ENCODE measurements around the gene RNF207.

RNF207 gene

GRCh38 chr1:6174621-6175410, 31.1 kb upstream of the RNF207 start (continued):
- no peak for TF ChIP-seq CTCF (tag by site-specific recombination; IDR thresholded peaks at IDR 0.05)
- peak; percentile 16; the same call in 1 of the 2 replicates for TF ChIP-seq YY2 (tag by site-specific recombination; IDR thresholded peaks at IDR 0.05)
- TF ChIP-seq ZNF302 (tag by site-specific recombination; IDR thresholded peaks at IDR 0.05; ENCODE audit: low read depth): 0 out of 2 replicates have a peak, but pooled peaks have one; percentile 9

GRCh38 chr1:6175411-6175828, 30.5 kb upstream of the RNF207 start:
- no peaks in the 10 kb centered on the region for H3K36me3 ChIP-seq (ENCODE audit: control insufficient read depth in 2 of 2, insufficient read depth in 1 of 2, low read length in 2 of 2)
- H3K27ac ChIP-seq (ENCODE audit: extremely low read depth, low read depth, low read length): no peak overlapping the region
- H3K9me3 ChIP-seq (ENCODE audit: control insufficient read depth, insufficient read depth, low read depth, low read length): no peaks in the 10 kb centered on the region
- no peaks in the 10 kb centered on the region for H3K4me1 ChIP-seq (ENCODE audit: control insufficient read depth, insufficient read depth, low read length)
- TF ChIP-seq KLF16 (tag by site-specific recombination; IDR thresholded peaks at IDR 0.05): peak; percentile 18; the same call in 1 of the 2 replicates
- peak; percentile 93 for TF ChIP-seq ZBTB17 (tag by site-specific recombination; IDR thresholded peaks at IDR 0.05)
- peak; percentile 17; the same call in 1 of the 2 replicates for TF ChIP-seq ZNF112 (tag by site-specific recombination; IDR thresholded peaks at IDR 0.05)
- no peak for TF ChIP-seq ZNF529 (tag by site-specific recombination; IDR thresholded peaks at IDR 0.05; ENCODE audit: insufficient replicate concordance)
- no peak for TF ChIP-seq ZSCAN18 (tag by site-specific recombination; IDR thresholded peaks at IDR 0.05)
- peak; percentile 93 for TF ChIP-seq ZNF366 (tag by site-specific recombination; conservative IDR thresholded peaks at IDR 0.05)
- POLR2A ChIA-PET: no interaction called here
- no peak overlapping the region for H3K4me3 ChIP-seq (ENCODE audit: low read depth, low read length)
- CTCF ChIA-PET: no interaction called here

GRCh38 chr1:6176779-6177178, 29.1 kb upstream of the RNF207 start:
- Histone ChIP-seq H3K4me3 (ENCODE audit: low read depth, low read length) (no peak overlapping the region), H3K36me3 (ENCODE audit: control insufficient read depth in 2 of 2, insufficient read depth in 1 of 2, low read length in 2 of 2) (no peaks in the 10 kb centered on the region), H3K27ac (ENCODE audit: extremely low read depth, low read depth, low read length) (no peak overlapping the region), H3K4me1 (ENCODE audit: control insufficient read depth, insufficient read depth, low read length) (no peaks in the 10 kb centered on the region), H3K9me3 (ENCODE audit: control insufficient read depth, insufficient read depth, low read depth, low read length) (no peaks in the 10 kb centered on the region)
- CTCF ChIA-PET: interaction anchor here (1.1 to 1.2 kb wide), 2 partner anchors 11 to 28 kb away, joined by 3 read pairs; no protein-coding TSS in a partner anchor
- TF ChIP-seq ZNF48 (tag by site-specific recombination; IDR thresholded peaks at IDR 0.05): no peak
- TF ChIP-seq ZNF416 (tag by site-specific recombination; IDR thresholded peaks at IDR 0.05): no peak
- no peak for TF ChIP-seq ZNF658 (tag by site-specific recombination; IDR thresholded peaks at IDR 0.05)
- no peak for TF ChIP-seq ZBTB6 (tag by site-specific recombination; IDR thresholded peaks at IDR 0.05)
- no peak for TF ChIP-seq ZNF626 (tag by site-specific recombination; IDR thresholded peaks at IDR 0.05)
- no peak for TF ChIP-seq ZNF654 (tag by site-specific recombination; IDR thresholded peaks at IDR 0.05; ENCODE audit: low read depth)
- TF ChIP-seq ZNF335 (tag by site-specific recombination; conservative IDR thresholded peaks at IDR 0.05): no peak
- no peak for TF ChIP-seq ZNF311 (tag by site-specific recombination; IDR thresholded peaks at IDR 0.05; ENCODE audit: borderline replicate concordance)
- TF ChIP-seq IKZF3 (tag by site-specific recombination; IDR thresholded peaks at IDR 0.05): no peak
- no peak for TF ChIP-seq ZNF792 (tag by site-specific recombination; IDR thresholded peaks at IDR 0.05)
- no peak for TF ChIP-seq ZNF692 (tag by site-specific recombination; IDR thresholded peaks at IDR 0.05)
- no peak for TF ChIP-seq ZNF600 (tag by site-specific recombination; IDR thresholded peaks at IDR 0.05)
- TF ChIP-seq HIC1 (tag by site-specific recombination; IDR thresholded peaks at IDR 0.05): no peak
- no peak for TF ChIP-seq ZNF513 (tag by site-specific recombination; IDR thresholded peaks at IDR 0.05)
- POLR2A ChIA-PET: interaction anchor here (0.8 kb wide), 1 partner anchor 15 kb away, joined by 3 read pairs; no protein-coding TSS in a partner anchor

Data from HEK293 (cell line).